Peyer's patch (tissue), 4 donors: ENCODE results near the gene DPP9.
"Not testable (repeated sequence)": the region's sequence is repeated elsewhere in the genome, so short reads cannot be mapped to it uniquely, and the experiment has no call there.

Source experiments
- POLR2A ChIP-seq, 2 donors: fragments of 450-650 bp; IDR thresholded peaks; one replicate each; pipeline ENCODE4 v1.5.1; 2017; ENCODE audit warnings: antibody characterized with exemption in 2 of 2, mild to moderate bottlenecking in 2 of 2, moderate library complexity in 2 of 2
- TF ChIP-seq, protein P1 (sequence below), 6 experiments: fragments of 450-650 bp in 4 of 6; fragments of 200-600 bp in 2 of 6; sonication (generic) in 1 of 6; IDR thresholded peaks; one replicate each; pipeline ENCODE4 v1.5.1; 2017 to 2019; ENCODE audit warnings: antibody characterized with exemption in 6 of 6, mild to moderate bottlenecking in 3 of 6, moderate library complexity in 1 of 6

DNA sequence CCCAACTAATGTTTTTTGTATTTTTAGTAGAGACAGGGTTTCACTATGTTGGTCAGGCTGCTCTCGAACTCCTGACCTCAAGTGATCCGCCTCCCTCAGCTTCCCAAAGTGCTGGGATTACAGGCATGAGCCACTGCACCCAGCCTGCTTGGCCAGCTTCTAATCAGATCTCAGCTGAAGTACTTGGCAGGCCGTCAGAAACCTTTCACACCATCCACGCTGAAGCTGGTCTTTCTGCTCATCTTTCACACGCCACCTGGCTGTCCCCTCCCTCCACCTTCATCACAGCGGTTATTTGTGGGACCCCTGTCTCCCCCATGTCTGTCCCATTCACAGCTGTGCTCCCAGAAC lies 8.5 kb downstream of the DPP9 start:
- TF ChIP-seq, protein P1, sequence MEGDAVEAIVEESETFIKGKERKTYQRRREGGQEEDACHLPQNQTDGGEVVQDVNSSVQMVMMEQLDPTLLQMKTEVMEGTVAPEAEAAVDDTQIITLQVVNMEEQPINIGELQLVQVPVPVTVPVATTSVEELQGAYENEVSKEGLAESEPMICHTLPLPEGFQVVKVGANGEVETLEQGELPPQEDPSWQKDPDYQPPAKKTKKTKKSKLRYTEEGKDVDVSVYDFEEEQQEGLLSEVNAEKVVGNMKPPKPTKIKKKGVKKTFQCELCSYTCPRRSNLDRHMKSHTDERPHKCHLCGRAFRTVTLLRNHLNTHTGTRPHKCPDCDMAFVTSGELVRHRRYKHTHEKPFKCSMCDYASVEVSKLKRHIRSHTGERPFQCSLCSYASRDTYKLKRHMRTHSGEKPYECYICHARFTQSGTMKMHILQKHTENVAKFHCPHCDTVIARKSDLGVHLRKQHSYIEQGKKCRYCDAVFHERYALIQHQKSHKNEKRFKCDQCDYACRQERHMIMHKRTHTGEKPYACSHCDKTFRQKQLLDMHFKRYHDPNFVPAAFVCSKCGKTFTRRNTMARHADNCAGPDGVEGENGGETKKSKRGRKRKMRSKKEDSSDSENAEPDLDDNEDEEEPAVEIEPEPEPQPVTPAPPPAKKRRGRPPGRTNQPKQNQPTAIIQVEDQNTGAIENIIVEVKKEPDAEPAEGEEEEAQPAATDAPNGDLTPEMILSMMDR (IDR thresholded peaks at IDR 0.05), result not testable (repeated sequence)
- TF ChIP-seq POLR2A (IDR thresholded peaks at IDR 0.05), result not testable (repeated sequence)
